ENCODE data around the gene SERTAD2.

- no peak for TF ChIP-seq CTCF (IDR thresholded peaks at IDR 0.05)
- TF ChIP-seq POLR2A (IDR thresholded peaks at IDR 0.05) = no peak
These were observed 15.8 kb downstream of the SERTAD2 start for GRCh38 chr2:64637931-64638330.

Data from thyroid gland (tissue), 4 donors.